Measurements from ENCODE around the gene HS1BP3.

DNA sequence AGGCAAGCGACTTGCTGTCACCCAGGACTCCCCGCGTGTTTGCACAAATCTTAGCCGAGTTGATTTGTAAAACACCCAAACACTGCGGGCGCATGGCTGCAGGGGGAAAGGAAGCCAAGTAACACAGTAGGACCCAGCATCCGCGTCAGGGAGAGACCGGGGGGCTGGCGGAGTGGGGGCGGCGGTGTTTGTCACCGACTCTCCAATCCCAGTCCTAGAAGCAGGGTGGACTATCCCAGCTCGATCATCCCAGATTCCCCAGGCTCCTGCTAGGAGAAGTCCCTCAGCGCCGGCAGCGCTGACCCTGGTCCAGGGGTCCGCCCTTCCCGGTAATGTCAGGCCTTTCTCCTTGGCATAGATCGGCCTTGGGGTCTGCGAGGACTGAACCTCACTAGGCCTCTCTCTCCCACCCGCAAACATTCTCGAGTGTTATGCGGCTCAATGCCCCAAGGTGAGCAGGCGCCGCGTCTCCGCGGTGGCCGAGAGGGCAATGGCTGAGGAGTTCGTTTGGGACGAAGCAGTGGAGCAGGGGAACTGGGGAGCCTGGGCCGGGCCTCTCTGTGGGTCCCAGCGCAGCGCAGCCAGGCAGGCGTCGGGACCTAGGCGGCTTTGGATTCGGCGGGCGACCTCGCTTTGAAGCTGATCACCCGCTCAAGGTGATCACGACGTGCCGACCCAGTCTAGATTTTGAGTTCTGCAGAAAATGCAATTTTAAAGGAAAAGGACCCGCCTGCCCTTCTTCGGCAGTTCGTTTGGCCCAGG is 14.5 kb upstream of the HS1BP3 start:
- TF ChIP-seq, protein P1, sequence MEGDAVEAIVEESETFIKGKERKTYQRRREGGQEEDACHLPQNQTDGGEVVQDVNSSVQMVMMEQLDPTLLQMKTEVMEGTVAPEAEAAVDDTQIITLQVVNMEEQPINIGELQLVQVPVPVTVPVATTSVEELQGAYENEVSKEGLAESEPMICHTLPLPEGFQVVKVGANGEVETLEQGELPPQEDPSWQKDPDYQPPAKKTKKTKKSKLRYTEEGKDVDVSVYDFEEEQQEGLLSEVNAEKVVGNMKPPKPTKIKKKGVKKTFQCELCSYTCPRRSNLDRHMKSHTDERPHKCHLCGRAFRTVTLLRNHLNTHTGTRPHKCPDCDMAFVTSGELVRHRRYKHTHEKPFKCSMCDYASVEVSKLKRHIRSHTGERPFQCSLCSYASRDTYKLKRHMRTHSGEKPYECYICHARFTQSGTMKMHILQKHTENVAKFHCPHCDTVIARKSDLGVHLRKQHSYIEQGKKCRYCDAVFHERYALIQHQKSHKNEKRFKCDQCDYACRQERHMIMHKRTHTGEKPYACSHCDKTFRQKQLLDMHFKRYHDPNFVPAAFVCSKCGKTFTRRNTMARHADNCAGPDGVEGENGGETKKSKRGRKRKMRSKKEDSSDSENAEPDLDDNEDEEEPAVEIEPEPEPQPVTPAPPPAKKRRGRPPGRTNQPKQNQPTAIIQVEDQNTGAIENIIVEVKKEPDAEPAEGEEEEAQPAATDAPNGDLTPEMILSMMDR (IDR thresholded peaks at IDR 0.05), result no peak
- no peak for TF ChIP-seq EP300 (IDR thresholded peaks at IDR 0.05)
- TF ChIP-seq POLR2AphosphoS5 (IDR thresholded peaks at IDR 0.05), result no peak
- TF ChIP-seq POLR2A (IDR thresholded peaks at IDR 0.05), result no peak
